ENCODE measurements around the gene MARCHF5. TPM values are rescaled to one million over a fixed set of nuclear protein-coding genes. Genes with fewer than 3 reads are reported as not detected.
"Not testable (repeated sequence)": the region's sequence is repeated elsewhere in the genome, so short reads cannot be mapped to it uniquely, and the experiment has no call there.

The MARCHF5 gene
- total RNA-seq, 6 donors from 2014 or later: 8.4 to 56.5 (median 22.6) TPM

- no peaks in the 10 kb centered on the region for H3K36me3 ChIP-seq
- 79 to 80% methylated on average over 2 of the region's 2 CpGs for WGBS, 2 donors
- H3K27ac ChIP-seq: no peak overlapping the region
- ATAC-seq (ENCODE audit: low FRiP score in 2 of 2): no peak
- H3K4me1 ChIP-seq: no peaks in the 10 kb centered on the region
- H3K27me3 ChIP-seq: no peaks in the 10 kb centered on the region
- no peaks in the 10 kb centered on the region for H3K9me3 ChIP-seq
- TF ChIP-seq POLR2AphosphoS5 (IDR thresholded peaks at IDR 0.05) (no peak), POLR2A (IDR thresholded peaks at IDR 0.05) (no peak), EP300 (IDR thresholded peaks at IDR 0.05) (no peak), CTCF (IDR thresholded peaks at IDR 0.05) (no peak)
- no peak for DNase-seq
- H3K4me3 ChIP-seq: no peak overlapping the region
Observed at GRCh38 chr10:92384741-92385140, 93.8 kb downstream of the MARCHF5 start.

GRCh38 chr10:92385831-92386230, 94.9 kb downstream of the MARCHF5 start:
- Histone ChIP-seq H3K4me3 (no peak overlapping the region), H3K27ac (no peak overlapping the region), H3K9me3 (no peaks in the 10 kb centered on the region), H3K4me1 (no peaks in the 10 kb centered on the region), H3K36me3 (no peaks in the 10 kb centered on the region), H3K27me3 (no peaks in the 10 kb centered on the region)
- 62 to 65% methylated on average over 2 of the region's 2 CpGs for WGBS, 2 donors
- DNase-seq (no peak), ATAC-seq (ENCODE audit: low FRiP score in 2 of 2) (no peak)
- TF ChIP-seq POLR2AphosphoS5 (IDR thresholded peaks at IDR 0.05): no peak

GRCh38 chr10:92387289-92387940, 96.4 kb downstream of the MARCHF5 start:
- DNase-seq: peak in 1 of 2 donors; percentile 23

GRCh38 chr10:92393173-92393572, 102.2 kb downstream of the MARCHF5 start:
- H3K36me3 ChIP-seq; ATAC-seq (ENCODE audit: low FRiP score in 2 of 2); H3K4me3 ChIP-seq; DNase-seq; H3K27me3 ChIP-seq; H3K4me1 ChIP-seq; H3K27ac ChIP-seq; H3K9me3 ChIP-seq: not testable (repeated sequence)
- WGBS, 2 donors: 64 to 100% methylated on average over 1 of the region's 1 CpG

More at GRCh38 chr10:92387289-92387940, 96.4 kb downstream of the MARCHF5 start:
- Histone ChIP-seq H3K4me3 (no peak overlapping the region), H3K9me3 (no peaks in the 10 kb centered on the region), H3K36me3 (no peaks in the 10 kb centered on the region), H3K4me1 (no peaks in the 10 kb centered on the region), H3K27me3 (no peaks in the 10 kb centered on the region), H3K27ac (no peak overlapping the region)
- TF ChIP-seq POLR2A (IDR thresholded peaks at IDR 0.05): no peak
- TF ChIP-seq EP300 (IDR thresholded peaks at IDR 0.05): no peak
- no peak for TF ChIP-seq POLR2AphosphoS5 (IDR thresholded peaks at IDR 0.05)
- TF ChIP-seq CTCF (IDR thresholded peaks at IDR 0.05): no peak
- WGBS, 2 donors: 39 to 50% methylated on average over 10 to 11 of the region's 11 CpGs
- peak in 1 of 2 donors; percentile 49 for ATAC-seq (ENCODE audit: low FRiP score in 2 of 2)

- Histone ChIP-seq H3K36me3 (no peaks in the 10 kb centered on the region), H3K9me3 (no peaks in the 10 kb centered on the region), H3K27me3 (no peaks in the 10 kb centered on the region), H3K4me3 (no peak overlapping the region), H3K27ac (no peak overlapping the region), H3K4me1 (no peaks in the 10 kb centered on the region)
- no peak for DNase-seq
- no peak for ATAC-seq (ENCODE audit: low FRiP score in 2 of 2)
- TF ChIP-seq CTCF (IDR thresholded peaks at IDR 0.05) (no peak), POLR2A (IDR thresholded peaks at IDR 0.05) (no peak), EP300 (IDR thresholded peaks at IDR 0.05) (no peak), POLR2AphosphoS5 (IDR thresholded peaks at IDR 0.05) (no peak)
- 77 to 93% methylated on average over 4 of the region's 4 CpGs for WGBS, 2 donors
Observed at GRCh38 chr10:92395271-92395670, 104.3 kb downstream of the MARCHF5 start.

- H3K27ac ChIP-seq; H3K36me3 ChIP-seq; H3K4me1 ChIP-seq; DNase-seq; H3K4me3 ChIP-seq; H3K9me3 ChIP-seq; ATAC-seq (ENCODE audit: low FRiP score in 2 of 2); H3K27me3 ChIP-seq: not testable (repeated sequence)
- WGBS, 2 donors: 84 to 94% methylated on average over 5 of the region's 5 CpGs
Observed at GRCh38 chr10:92402234-92402633, 111.3 kb downstream of the MARCHF5 start.

Small RNAs within 50 kb of the gene (small RNA-seq; reads per million reads assigned to genes)
- gene RF00019 (0 reads per million in 4 donors), gene RNY3P12 (0 reads per million in 4 donors)

Other genes starting within 250 kb of the MARCHF5 start
- gene CPEB3, start 89 bp upstream of the MARCHF5 start, total RNA-seq: 10 to 100 TPM in 2 of 6 donors, 1 to 10 TPM in 4; 5.2 to 12.6 (median 7.2) TPM